GM23338 (cell line): ENCODE data around the gene USP1. TPM values are rescaled to one million over a fixed set of nuclear protein-coding genes. Genes with fewer than 3 reads are reported as not detected.

Experiments used
- ATAC-seq: fragments of 200-7000 bp; cut with Tn5 transposase; 3 replicates; pipeline ENCODE4 v1.9.1; 2020
- DNase-seq: peaks from one replicate; pipeline ENCODE4 v3.0.0-alpha.2; 2015; ENCODE audit warnings: low spot score
- H2AFZ ChIP-seq: fragments of 200-600 bp; sonication (generic); 2 replicates; pipeline ENCODE4 v1.8.0; 2016; ENCODE audit warnings: antibody characterized with exemption, mild to moderate bottlenecking, moderate library complexity
- H3F3A ChIP-seq: fragments of 200-600 bp; sonication (generic); replicated peaks from 2 replicates; pipeline ENCODE4 v1.8.0; 2017; ENCODE audit warnings: antibody characterized with exemption, mixed run types, low read depth
- H3K27ac ChIP-seq: fragments of 200-600 bp; sonication (generic); 2 replicates; pipeline ENCODE4 v1.6.1; 2016; ENCODE audit warnings: low read depth
- H3K27me3 ChIP-seq: fragments of 200-600 bp; sonication (generic); 2 replicates; pipeline ENCODE4 v1.8.0; 2016; ENCODE audit warnings: mild to moderate bottlenecking, mixed run types, moderate library complexity; ENCODE audit not compliant: insufficient read depth
- H3K36me3 ChIP-seq: fragments of 200-600 bp; sonication (generic); 2 replicates; pipeline ENCODE4 v1.8.0; 2016; ENCODE audit warnings: mild to moderate bottlenecking; ENCODE audit not compliant: insufficient read depth
- H3K4me1 ChIP-seq: fragments of 200-600 bp; sonication (generic); 2 replicates; pipeline ENCODE4 v1.8.0; 2016; ENCODE audit warnings: mild to moderate bottlenecking, moderate library complexity; ENCODE audit not compliant: insufficient read depth
- H3K4me2 ChIP-seq: fragments of 200-600 bp; sonication (generic); 2 replicates; pipeline ENCODE4 v1.7.1; 2017; ENCODE audit warnings: mixed run types
- H3K4me3 ChIP-seq: fragments of 200-600 bp; sonication (generic); 2 replicates; pipeline ENCODE4 v1.6.1; 2016; ENCODE audit warnings: mixed run types
- H3K79me2 ChIP-seq: fragments of 200-600 bp; sonication (generic); replicated peaks from 2 replicates; pipeline ENCODE4 v1.8.0; 2017; ENCODE audit warnings: mild to moderate bottlenecking; ENCODE audit not compliant: insufficient read depth
- H3K9me2 ChIP-seq: fragments of 200-600 bp; sonication (generic); 2 replicates; pipeline ENCODE4 v1.8.0; 2017; ENCODE audit not compliant: insufficient read depth
- H4K20me1 ChIP-seq: fragments of 200-600 bp; sonication (generic); replicated peaks from 2 replicates; pipeline ENCODE4 v1.8.0; 2017; ENCODE audit warnings: mild to moderate bottlenecking; ENCODE audit not compliant: insufficient read depth
- H3K27ac Mint-ChIP-seq: 2 replicates; pipeline ENCODE4 v1.8.0; 2020; ENCODE audit warnings: inconsistent platforms, mild to moderate bottlenecking, moderate library complexity, mixed read lengths
- H3K27me3 Mint-ChIP-seq: 3 replicates; pipeline ENCODE4 v1.8.0; 2022; ENCODE audit warnings: low read depth, mild to moderate bottlenecking, moderate library complexity, mixed read lengths, inconsistent platforms; ENCODE audit not compliant: insufficient read depth, poor library complexity
- H3K36me3 Mint-ChIP-seq: 3 replicates; pipeline ENCODE4 v1.8.0; 2021; ENCODE audit warnings: low read depth, mild to moderate bottlenecking, inconsistent platforms, moderate library complexity, mixed read lengths
- H3K4me1 Mint-ChIP-seq: 3 replicates; pipeline ENCODE4 v1.8.0; 2020; ENCODE audit warnings: mild to moderate bottlenecking, inconsistent platforms, mixed read lengths
- H3K4me3 Mint-ChIP-seq: 3 replicates; pipeline ENCODE4 v1.8.0; 2021; ENCODE audit warnings: moderate library complexity, mild to moderate bottlenecking, inconsistent platforms, mixed read lengths
- H3K9me3 Mint-ChIP-seq: 3 replicates; pipeline ENCODE4 v1.8.0; 2020; ENCODE audit warnings: moderate library complexity, mild to moderate bottlenecking, inconsistent platforms, mixed read lengths
- ETS1 ChIP-seq: IDR thresholded peaks from 2 replicates; pipeline ENCODE4 v1.6.1; 2016; ENCODE audit warnings: antibody characterized with exemption
- EZH2 ChIP-seq: fragments of 200-600 bp; sonication (generic); IDR thresholded peaks from one replicate; pipeline ENCODE4 v1.8.0; 2017; ENCODE audit warnings: antibody characterized with exemption, mild to moderate bottlenecking, low read depth; ENCODE audit not compliant: unreplicated experiment
- JUNB ChIP-seq: IDR thresholded peaks from one replicate; pipeline ENCODE4 v1.6.1; 2016; ENCODE audit warnings: antibody characterized with exemption; ENCODE audit not compliant: unreplicated experiment
- NANOG ChIP-seq: IDR thresholded peaks from 2 replicates; pipeline ENCODE4 v1.6.1; 2016; ENCODE audit warnings: antibody characterized with exemption, borderline replicate concordance
- ZNF114 ChIP-seq: fragments of 250-450 bp; sonication (Bioruptor Pico); IDR thresholded peaks from 2 replicates; pipeline ENCODE4 v1.5.0; 2020; ENCODE audit warnings: mild to moderate bottlenecking, moderate library complexity
- ZNF331 ChIP-seq: fragments of 250-450 bp; sonication (Bioruptor Pico); IDR thresholded peaks from 2 replicates; pipeline ENCODE4 v1.5.0; 2020; ENCODE audit warnings: low read depth, mild to moderate bottlenecking, moderate library complexity
- ZNF462 ChIP-seq: fragments of 250-450 bp; sonication (Bioruptor Pico); IDR thresholded peaks from 2 replicates; pipeline ENCODE4 v1.5.0; 2020; ENCODE audit warnings: mild to moderate bottlenecking, moderate library complexity
- polyA plus RNA-seq: library from polyadenylated mRNA; unstranded; fragments of >200 nt; fragmentation: Nextera tagmentation; extraction: Ambion mirVana; gene quantifications from 2 replicates; pipeline ENCODE4 v1.2.1, GENCODE V29; 2016
- total RNA-seq: library from RNA; depleted of rRNA; stranded (reverse); fragments of >200 nt; shearing (Covaris generic); gene quantifications from 2 replicates; pipeline ENCODE4 v1.2.3, GENCODE V29; 2014

USP1 gene
- total and polyA plus RNA-seq, 2 experiments from 2014 or later: 45.6 to 74.6 TPM

GRCh38 chr1:62450301-62450700, 13.5 kb downstream of the USP1 start:
- Mint-ChIP-seq H3K9me3 (no peaks in the 10 kb centered on the region), H3K27me3 (peaks cover 15% of the 10 kb centered on the region), H3K27ac (no peak overlapping the region), H3K4me3 (no peak overlapping the region), H3K36me3 (peaks cover 88% of the 10 kb centered on the region), H3K4me1 (no peaks in the 10 kb centered on the region)
- Histone ChIP-seq H3K4me2 (no peak overlapping the region), H4K20me1 (no peaks in the 10 kb centered on the region; the same call in 1 of the 2 replicates), H2AFZ (no peak overlapping the region), H3K9me2 (no peaks in the 10 kb centered on the region), H3K36me3 (peaks cover 45% of the 10 kb centered on the region), H3K4me3 (no peak overlapping the region), H3K79me2 (0 out of 2 replicates have a peak, but pooled peaks cover 3% of the 10 kb centered on the region), H3F3A (no peaks in the 10 kb centered on the region), H3K4me1 (no peaks in the 10 kb centered on the region), H3K27ac (no peak overlapping the region), H3K27me3 (no peaks in the 10 kb centered on the region)
- ATAC-seq: no peak
- TF ChIP-seq ZNF331 (CRISPR knock-in tag) (no peak), ZNF462 (CRISPR knock-in tag) (no peak), EZH2 (no peak), ETS1 (no peak)
- no peak for DNase-seq

GRCh38 chr1:62452951-62453350, 16.1 kb downstream of the USP1 start:
- DNase-seq (no peak), ATAC-seq (no peak)
- H3K27me3 Mint-ChIP-seq: peaks cover 12% of the 10 kb centered on the region
- H3K4me1 Mint-ChIP-seq: no peaks in the 10 kb centered on the region
- 0 out of 2 replicates have a peak, but pooled peaks cover 3% of the 10 kb centered on the region for H3K79me2 ChIP-seq
- H3K4me1 ChIP-seq: no peaks in the 10 kb centered on the region
- no peaks in the 10 kb centered on the region for H3F3A ChIP-seq
- H3K9me3 Mint-ChIP-seq: no peaks in the 10 kb centered on the region
- H3K27ac Mint-ChIP-seq: no peak overlapping the region
- H3K27me3 ChIP-seq: no peaks in the 10 kb centered on the region
- no peak overlapping the region for H3K27ac ChIP-seq
- H3K36me3 Mint-ChIP-seq: peaks cover 61% of the 10 kb centered on the region
- H4K20me1 ChIP-seq: no peaks in the 10 kb centered on the region; the same call in 1 of the 2 replicates
- H2AFZ ChIP-seq: no peak overlapping the region
- no peak overlapping the region for H3K4me3 Mint-ChIP-seq
- H3K36me3 ChIP-seq: peaks cover 26% of the 10 kb centered on the region
- H3K4me3 ChIP-seq: no peak overlapping the region
- H3K4me2 ChIP-seq: no peak overlapping the region
- no peaks in the 10 kb centered on the region for H3K9me2 ChIP-seq
- TF ChIP-seq JUNB: no peak
- no peak for TF ChIP-seq NANOG
- no peak for TF ChIP-seq ZNF114 (CRISPR knock-in tag)
